Epidermal melanocyte (primary cell): ENCODE results near the gene DDX60.
"Not testable (repeated sequence)": the region's sequence is repeated elsewhere in the genome, so short reads cannot be mapped to it uniquely, and the experiment has no call there.

Experiments
- DNase-seq: peaks from one replicate; pipeline ENCODE4 v3.0.0; 2011; ENCODE audit warnings: low spot score; ENCODE audit not compliant: insufficient read length

DDX60 gene

DNA sequence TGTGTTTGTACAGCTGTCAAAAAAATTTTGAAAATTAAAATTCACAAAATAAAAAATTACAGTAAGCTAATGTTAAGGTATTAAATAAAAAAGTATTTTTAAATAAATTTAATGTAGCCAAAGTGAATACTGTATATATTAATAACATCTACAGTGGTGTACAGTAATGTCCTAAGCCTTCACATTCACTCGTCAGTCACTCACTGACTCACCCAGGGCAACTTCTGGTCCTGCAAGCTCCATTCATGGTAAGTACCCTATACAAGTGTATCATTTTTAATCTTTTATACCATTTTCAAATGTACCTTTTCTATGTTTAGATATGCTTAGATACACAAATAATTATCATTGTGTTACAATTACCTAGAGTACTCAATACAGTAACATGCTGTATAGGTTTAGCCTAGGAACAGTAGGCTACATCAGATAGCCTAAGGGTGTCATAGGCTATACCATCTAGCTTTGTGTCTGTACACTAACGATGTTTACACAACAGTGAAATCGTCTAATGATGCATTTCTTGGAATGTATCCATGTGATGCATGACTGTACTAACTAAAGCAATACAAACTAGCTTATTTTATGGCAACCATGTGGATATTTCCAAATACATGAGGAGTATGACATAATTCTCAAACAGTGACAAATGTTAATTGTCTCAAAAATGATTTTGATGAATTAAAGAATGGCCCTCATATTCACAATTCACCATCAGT is 13.7 kb downstream of the DDX60 start:
- DNase-seq = no peak

DNA sequence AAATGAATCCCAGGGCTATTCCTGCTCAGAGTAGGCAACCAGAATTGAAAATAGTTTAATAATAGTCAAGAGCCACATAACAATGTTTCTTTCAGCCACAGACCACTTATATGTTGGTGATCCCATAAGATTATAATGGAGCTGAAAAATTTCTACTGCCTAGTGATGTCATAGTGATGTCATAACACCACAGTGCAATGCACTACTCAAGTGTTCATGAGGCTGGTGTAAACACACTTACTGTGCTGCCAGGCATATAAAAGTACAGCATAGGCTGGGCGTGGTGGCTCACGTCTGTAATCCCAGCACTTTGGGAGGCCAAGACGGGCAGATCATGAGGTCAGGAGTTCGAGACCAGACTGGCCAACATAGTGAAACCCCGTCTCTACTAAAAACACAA is 15.1 kb downstream of the DDX60 start:
- not testable (repeated sequence) for DNase-seq

DNA sequence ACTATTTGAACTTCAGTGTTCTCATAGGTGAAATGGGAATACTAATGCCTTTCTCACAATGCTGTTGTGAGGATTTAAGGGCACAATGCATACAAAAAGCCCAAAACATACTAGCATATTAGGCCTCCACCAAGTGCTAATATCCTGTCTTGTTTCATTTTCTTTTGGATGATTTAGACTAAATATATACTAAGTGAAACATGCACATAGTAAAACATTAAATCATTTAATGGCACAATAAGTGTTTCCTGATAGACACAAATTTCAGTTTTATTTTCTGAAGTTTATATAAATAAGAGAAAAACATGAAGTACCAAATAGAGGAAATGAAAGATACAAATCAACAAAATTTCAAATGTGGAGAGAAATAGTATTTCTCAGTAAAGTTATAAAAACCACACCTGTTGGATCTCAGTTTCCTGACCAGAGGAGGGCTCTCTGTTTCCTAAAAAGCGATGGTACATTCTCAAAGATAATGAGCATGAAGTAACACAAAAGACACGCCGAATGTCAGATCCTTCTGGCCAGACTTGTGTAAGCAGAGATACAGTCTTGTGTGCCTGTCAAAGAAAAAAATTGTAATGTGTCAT is 25.1 kb downstream of the DDX60 start:
- no peak for DNase-seq

DNA sequence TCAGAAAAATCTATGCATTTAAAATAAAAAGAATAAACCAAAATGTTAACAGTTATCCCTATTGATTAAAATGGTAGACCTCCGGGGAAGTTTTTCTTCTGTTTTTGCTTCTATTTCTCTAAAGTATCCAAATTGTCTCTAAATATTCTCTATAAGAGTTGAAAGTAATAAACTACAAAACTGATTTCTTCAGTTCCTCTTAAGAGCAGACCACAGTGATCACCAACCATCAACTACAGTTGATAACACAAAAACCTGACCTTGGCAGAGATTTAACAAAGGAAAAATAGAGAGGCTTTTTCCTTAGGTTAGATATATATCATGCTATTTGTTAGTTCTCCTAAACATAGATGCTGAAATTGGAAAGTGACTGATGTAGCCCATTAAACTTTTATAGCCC is 27.3 kb downstream of the DDX60 start:
- DNase-seq = no peak

DNA sequence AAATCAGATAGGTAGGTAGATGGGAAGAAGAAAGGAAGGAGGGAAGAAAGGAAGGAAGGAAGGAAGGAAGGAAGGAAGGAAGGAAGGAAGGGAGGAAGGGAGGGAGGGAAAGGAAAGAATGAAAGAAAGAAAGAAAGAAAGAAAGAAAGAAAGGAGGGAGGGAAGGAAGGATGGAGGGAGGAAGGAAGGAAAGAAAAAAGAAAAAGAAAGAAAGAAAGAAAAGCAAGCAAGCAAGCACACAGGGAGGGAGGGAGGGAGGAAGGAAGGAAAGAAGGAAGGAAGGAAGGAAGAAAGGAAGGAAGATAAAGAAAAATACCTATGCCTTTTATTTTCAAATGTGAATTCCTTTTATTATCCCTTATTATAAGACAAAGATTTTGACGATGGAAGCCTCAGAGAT is 32.7 kb downstream of the DDX60 start:
- not testable (repeated sequence) for DNase-seq

DNA sequence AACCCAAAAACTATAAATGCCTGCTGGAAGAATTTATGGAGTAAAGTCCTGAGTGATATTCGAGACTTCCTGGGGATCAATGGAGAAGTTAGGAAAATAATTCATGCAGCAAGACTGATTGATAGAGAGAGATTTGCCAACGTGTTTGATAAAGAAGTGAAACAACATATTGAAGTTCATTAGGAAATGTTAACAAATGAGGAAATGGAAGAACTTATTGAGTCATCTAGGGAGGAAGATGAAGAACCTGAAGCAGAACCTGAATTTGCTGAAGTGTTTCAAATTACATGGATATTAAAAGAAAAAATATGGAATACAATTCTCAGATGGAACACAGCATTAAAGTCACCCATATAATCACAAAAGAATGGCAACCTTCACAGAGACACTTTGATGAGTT is 39.0 kb downstream of the DDX60 start:
- no peak for DNase-seq

DNA sequence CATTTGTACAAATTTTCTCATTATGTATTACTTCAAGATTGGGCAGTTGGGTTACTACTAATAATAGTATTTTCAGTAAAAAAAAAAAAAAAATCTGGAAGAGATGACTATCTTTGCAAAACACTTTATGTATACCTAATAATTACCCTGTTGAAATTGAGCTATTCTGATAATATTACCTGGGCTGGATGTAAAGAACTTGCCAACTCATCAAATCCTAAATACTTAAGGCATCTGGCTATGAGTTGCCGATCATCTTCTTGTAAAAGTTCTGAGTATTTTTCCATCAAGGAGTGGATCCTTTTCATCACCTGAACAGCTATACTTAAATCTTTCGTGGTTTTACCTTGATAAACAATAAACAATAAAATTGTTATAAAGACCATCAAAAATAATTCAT is 42.7 kb downstream of the DDX60 start:
- no peak for DNase-seq

DNA sequence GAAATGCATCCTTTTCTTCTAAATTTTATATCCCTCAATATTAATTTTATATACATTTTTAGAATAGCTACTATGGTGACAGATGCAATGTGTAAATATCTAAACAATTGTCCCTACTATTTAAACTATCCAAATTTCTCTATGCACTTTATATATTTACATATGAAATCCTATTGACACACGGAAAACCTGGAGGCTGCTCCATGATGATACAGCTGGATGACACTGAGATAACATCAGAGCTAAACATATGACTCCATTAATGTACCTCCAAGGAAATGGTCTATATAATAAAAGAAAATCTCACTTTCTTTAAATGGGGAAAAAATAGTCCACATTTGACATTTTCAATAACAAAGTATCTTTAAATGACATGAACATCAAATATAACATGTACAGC is 43.7 kb downstream of the DDX60 start:
- no peak for DNase-seq

DNA sequence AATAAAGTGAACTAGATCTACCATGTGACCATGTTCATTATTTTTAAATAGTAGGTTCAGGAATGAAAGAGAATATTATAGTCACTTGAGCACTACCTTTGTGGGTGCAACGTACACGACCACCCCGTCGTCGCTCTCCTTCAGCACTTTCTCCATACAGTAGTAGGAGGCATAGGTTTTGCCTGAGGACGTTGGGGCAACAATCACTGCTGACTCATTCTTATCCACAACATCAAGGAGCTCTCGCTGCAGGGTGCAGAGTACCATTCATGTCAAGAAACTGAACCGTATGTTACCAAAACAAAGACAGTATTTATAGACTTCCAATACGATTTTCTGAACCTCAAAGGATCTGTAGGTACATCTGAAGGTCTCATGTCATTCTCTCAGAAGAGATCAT is 44.7 kb downstream of the DDX60 start:
- DNase-seq = no peak

DNA sequence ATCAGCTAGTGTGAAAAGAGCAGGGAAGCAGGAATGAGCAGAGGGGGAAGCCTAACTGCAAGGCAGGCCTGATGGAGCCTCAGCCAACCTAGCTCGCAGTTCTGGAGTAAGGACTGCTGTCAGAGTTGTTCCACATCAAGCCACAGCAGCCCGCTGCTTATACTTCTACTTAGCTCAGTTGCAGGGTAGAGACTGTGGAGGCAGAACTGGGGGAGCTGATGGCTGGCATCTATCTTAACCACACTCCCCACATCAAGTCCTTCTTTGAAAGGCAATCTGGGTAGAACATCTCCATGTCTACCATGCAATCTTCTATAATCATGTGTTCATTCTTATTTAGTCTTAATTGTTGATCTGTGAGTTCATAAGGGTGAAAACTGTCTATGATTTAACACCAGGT is 46.1 kb downstream of the DDX60 start:
- DNase-seq = no peak

DNA sequence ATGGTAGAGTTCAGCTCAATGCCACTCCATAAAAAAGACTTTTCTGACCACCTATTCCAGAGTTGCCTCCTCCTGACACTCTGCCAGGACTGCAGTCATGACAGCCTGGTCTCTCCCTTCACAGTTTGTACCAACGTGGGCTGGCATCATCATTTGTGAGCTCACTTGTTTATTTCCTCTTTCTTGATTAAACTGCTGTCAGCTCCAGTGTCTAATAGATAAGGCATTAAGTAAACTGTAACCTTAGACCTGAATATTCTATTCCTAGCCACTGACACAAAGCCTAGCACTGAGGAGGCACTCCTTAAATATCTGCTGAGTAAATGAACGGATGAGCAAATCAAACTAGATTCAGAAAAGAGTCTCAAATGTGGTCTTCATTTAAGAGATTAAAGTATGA is 48.7 kb downstream of the DDX60 start:
- DNase-seq = no peak

DNA sequence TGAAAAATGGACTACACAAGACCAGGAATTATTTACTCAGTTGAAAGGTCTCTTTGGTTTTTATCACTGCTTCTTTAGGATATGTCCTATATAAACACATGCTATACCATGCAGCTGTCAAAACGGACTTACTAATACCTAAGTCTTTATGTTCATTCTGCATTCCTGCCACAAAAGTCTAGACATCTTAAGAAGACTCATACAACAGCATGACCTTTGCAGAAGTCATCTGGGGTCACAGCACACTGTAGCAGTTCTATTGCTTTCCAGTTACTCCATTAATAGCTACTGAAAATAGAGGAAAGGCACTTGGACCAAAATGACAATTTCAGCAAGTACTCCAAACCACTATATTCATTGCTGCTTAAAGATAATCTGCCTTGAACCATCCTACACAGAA is 53.2 kb downstream of the DDX60 start:
- DNase-seq = no peak

DNA sequence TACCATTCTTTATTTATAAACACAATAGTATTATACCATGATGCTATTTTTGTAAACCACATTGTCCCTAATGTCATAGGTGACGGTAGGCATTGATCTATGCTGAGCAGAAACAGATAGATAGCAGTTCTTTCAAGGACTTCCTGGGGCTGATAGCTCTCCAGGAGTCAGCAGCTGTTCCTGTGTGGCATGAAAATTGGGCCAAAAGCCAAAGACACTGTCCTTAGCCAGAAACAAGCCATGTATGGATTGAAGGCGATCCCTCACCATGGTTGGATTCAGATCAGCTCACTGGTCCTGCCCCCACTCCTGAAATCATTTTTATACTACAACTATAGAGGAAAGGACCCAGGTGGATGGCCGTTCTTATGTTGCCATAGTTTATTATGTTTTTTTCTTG is 53.6 kb downstream of the DDX60 start:
- DNase-seq = no peak

DNA sequence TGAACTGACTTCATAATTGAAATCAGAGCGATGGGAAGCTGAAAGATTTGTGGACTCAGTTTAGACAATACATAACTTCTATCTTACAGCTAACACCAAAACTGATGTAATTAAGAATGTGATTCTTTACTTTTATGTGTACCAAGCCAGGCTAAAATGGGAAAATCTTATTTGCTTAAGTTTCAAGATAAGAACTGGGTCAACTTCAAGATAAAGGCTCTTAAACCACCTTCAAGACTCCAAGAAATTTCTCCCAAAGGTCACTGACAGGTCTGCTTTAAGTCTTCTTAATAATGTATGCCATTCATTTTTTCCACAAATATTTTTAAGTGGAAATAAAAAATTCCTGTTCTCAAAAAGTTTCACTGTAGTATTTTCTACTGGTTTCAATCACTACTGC is 55.5 kb downstream of the DDX60 start:
- no peak for DNase-seq

DNA sequence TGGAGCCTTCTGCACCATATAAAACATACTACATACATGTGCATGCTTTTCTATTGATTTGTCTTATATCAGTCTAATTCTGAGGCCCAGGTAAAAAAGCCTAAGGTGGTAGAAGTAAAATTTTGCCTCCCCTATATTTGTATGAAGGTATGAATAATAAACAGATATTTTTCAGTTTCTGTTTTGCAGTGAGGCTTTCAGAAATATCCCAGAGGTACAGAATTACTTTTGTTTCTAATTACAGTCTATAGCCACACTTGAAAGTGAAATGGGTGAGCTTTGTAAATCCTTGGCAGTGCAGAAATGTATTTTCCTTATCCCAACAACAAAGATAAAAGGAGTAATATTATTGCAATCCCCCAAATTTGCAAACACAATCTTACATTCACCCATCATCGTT is 59.5 kb downstream of the DDX60 start:
- no peak for DNase-seq

DNA sequence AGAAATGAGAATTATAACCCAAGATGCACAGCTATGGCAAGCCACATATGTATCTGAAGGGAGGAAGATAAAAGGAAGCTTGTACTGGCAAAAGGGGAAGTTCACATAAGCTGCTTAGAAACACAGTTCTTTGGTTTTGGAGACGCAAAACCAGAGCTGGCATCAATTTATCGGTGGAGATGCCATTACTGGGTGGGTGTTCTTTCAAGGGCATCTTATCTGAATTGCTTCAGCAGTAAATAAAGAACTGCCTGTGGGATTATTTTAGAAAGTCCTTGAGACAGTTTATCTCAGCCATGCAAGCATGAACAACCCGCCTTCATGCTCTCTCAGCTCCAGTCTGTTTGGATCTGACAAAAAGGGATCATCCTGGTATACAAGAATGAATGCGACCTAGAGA is 60.8 kb downstream of the DDX60 start:
- DNase-seq = no peak

DNA sequence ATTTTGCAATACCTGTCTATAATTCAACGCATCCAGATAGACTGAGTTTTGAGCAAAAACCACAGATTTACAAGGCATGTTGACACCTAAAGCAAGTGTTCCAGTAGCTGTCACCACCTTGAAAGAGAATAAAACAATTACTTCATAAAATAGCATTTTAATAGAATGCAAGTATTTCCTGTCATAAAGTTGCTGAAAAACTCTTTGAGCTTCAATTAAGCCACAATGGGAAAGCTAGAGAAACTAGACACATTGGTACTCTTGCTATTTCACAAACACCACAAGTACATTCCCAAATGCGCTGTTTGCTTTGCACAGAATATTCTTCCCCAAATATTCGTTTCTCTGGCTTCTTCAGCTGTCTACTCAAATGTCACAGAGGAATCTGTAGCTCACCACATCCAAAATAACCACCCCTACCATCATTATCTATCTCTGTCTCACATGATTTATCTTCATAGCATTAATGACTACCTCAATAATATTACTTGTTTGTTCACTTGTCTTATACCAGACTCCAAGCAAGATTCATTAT is 70.3 kb downstream of the DDX60 start:
- DNase-seq = no peak

DNA sequence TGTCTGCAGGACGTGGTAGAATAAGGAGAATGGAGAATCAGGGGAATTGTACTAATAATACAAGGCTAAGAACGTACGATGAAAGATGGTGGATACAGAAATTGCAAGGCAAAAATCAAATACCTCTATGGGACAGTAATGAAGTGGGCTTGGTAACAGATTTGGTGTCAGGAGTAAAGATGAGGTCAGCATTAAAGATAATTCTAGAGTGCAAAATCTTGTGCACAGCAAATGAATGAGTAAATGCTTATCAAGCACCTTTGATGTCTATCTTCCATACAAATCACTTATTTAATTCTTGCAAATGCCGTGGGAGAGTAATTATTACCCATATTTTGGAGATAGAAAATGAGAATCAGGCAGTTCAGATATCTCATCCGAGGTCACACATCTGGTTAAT is 70.9 kb downstream of the DDX60 start:
- DNase-seq = no peak

DNA sequence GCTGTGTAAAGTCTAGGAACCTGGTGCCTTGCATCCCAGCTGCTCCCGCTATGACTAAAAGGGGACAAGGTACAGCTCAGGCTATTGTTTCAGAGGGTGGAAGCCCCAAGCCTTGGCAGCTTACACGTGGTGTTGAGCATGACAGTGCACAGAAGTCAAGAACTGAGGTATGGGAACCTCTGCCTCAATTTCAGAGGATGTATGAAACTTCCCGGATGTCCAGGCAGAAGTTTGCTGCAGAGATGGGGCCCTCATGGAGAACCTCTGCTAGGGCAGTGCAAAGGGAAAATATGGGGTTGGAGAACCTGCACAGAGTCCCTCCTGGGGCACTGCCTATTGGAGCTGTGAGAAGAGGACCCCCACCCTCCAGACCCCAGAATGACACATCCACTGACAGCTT is 76.6 kb downstream of the DDX60 start:
- no peak for DNase-seq

DNA sequence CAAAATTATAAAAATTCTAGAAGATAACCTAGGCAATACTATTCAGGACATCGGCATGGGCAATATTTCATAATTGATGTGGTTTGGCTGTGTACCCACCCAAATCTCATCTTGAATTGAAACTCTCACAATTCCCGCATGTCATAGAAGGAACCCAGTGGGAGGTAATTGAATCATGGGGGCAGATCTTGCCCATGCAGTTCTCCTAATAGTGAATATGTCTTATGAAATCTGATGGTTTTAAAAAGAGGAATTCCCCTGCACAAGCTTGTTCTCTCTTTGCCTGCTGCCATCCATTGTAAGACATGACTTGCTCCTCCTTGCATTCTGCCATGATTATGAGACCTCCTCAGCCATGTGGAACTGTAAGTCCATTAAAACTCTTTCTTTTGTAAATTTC is 77.7 kb downstream of the DDX60 start:
- no peak for DNase-seq

DNA sequence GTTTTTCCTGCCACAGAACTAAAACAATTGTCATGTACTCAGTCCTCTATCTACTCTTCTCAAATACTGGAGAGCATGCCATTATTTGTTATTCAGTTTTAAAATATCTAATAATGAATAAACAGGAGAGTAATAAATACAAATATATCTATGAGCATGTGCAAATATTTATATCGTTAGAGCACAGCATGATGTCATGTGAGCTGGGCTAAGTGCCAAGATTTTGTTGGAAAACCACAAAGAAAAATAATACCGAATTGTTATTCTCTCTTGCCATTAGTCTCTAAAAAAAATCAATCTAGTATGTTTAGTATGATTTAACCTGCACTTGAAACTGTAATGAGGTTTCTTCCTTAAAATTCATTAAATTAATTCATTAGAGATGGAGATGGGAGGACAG is 97.3 kb downstream of the DDX60 start:
- no peak for DNase-seq

DNA sequence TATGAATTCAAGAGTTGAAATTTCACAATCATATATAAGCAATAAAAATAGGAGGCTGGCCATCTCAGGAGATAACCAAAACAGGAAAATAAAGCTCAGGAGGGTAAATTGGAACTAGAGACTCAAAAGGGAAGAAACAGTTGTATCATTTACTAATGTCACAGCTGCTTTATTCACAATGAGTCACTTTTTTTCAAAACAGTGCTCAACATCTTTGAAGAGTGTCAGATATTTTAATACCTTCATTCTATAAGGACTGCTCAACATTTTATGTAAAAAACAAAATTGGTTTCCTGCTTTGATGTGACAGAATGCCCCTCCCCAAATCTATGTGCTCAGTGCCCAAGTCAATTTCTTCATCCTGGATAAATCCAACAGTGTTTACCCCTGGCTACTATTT is 97.7 kb downstream of the DDX60 start:
- no peak for DNase-seq

DNA sequence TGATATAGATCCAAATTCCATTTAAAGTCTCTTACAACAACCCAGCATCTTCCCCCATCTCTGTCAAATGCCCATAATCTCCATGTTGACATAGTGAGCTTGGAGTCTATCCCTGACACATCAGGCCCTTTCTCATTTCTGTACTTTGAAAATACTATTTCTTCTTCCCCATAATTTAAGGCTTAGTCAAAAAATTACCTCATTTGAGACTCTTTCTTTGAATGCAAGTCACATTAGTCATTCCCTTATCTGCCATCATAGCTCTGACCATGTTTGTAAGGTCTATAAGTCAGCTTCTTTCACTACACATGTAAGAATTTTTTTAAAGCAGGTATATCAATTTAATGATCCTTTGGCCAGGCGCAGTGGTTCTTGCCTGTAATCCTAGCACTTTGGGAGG is 99.9 kb downstream of the DDX60 start:
- DNase-seq = no peak
